ENCODE results near the gene SHISA2. TPM values are rescaled to one million over a fixed set of nuclear protein-coding genes. Genes with fewer than 3 reads are reported as not detected.

Gene SHISA2
- total RNA-seq, 6 experiments from 2014 or later, result not detected

DNA sequence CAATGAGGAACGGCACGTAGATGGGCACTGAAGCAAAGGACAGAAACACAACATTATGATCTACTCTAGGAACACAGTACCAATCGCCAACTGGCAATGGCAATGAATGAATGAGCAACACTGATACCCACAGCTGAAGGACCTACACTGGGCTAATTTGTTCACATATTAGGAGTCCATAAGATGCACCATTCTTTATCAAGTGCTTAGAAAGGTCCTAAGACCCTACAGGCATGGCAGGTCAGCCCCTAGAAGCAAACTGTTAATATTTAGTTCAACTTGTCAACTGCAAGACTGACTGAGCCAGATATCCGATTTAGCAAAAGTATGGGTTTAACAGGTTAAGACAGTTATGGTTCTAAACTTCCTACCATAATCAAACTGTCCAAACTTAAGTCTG lies 4.8 kb downstream of the SHISA2 start:
- TF ChIP-seq, protein P1, sequence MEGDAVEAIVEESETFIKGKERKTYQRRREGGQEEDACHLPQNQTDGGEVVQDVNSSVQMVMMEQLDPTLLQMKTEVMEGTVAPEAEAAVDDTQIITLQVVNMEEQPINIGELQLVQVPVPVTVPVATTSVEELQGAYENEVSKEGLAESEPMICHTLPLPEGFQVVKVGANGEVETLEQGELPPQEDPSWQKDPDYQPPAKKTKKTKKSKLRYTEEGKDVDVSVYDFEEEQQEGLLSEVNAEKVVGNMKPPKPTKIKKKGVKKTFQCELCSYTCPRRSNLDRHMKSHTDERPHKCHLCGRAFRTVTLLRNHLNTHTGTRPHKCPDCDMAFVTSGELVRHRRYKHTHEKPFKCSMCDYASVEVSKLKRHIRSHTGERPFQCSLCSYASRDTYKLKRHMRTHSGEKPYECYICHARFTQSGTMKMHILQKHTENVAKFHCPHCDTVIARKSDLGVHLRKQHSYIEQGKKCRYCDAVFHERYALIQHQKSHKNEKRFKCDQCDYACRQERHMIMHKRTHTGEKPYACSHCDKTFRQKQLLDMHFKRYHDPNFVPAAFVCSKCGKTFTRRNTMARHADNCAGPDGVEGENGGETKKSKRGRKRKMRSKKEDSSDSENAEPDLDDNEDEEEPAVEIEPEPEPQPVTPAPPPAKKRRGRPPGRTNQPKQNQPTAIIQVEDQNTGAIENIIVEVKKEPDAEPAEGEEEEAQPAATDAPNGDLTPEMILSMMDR (IDR thresholded peaks at IDR 0.05), result no peak
- DNase-seq, result no peak
- H3K4me3 Mint-ChIP-seq, result no peak overlapping the region
- H3K9me3 Mint-ChIP-seq, result no peaks in the 10 kb centered on the region
- no peaks in the 10 kb centered on the region for H3K4me1 Mint-ChIP-seq (ENCODE audit: low read depth)
- H3K27me3 Mint-ChIP-seq (ENCODE audit: insufficient read depth), result peaks cover 20% of the 10 kb centered on the region
- no peaks in the 10 kb centered on the region for H3K36me3 Mint-ChIP-seq (ENCODE audit: low read depth)
- H3K27ac Mint-ChIP-seq, result no peak overlapping the region

DNA sequence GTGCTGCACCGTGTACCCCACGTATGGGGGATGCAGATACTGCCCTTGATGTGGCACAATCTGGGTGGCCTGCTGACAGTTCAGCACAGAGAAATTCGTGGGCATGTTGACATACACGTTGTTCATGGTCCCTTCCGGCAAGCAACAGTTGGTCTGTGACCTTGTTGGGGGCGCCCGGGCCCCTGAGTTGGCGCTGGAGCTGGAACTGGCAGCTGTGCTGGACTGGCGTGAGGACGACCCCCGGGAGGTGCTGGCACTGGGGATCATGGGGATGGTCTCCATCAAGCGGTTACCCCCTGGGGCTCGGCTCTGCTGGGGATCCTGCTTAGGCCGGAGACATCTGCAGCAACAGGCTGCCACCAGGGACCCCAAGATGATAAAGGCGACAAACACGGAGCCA lies 5.2 kb downstream of the SHISA2 start:
- Mint-ChIP-seq H3K4me3 (no peak overlapping the region), H3K27me3 (ENCODE audit: insufficient read depth) (peaks cover 19% of the 10 kb centered on the region), H3K9me3 (no peaks in the 10 kb centered on the region), H3K36me3 (ENCODE audit: low read depth) (no peaks in the 10 kb centered on the region), H3K27ac (no peak overlapping the region), H3K4me1 (ENCODE audit: low read depth) (no peaks in the 10 kb centered on the region)
- no peak for DNase-seq
- TF ChIP-seq, protein P1 (IDR thresholded peaks at IDR 0.05), result no peak

DNA sequence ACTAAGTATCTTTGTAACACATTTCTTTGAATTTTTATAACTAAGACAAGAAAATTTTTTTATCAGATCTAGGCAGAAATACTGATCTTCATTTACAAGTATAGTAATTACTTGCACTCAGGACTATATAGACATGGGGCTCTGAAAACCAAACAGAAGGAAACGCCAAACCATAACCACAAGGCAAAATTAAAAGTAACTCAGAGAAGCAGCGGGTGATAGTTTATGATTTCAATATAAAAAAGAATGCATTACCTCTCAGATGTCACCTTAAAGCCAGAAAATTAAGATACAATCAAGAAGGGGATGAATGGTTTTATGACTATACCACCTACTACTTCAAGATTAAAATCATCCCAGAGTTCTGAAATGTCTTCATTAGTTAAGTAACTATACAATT lies 6.7 kb downstream of the SHISA2 start:
- H3K4me1 Mint-ChIP-seq (ENCODE audit: low read depth), result no peaks in the 10 kb centered on the region

DNA sequence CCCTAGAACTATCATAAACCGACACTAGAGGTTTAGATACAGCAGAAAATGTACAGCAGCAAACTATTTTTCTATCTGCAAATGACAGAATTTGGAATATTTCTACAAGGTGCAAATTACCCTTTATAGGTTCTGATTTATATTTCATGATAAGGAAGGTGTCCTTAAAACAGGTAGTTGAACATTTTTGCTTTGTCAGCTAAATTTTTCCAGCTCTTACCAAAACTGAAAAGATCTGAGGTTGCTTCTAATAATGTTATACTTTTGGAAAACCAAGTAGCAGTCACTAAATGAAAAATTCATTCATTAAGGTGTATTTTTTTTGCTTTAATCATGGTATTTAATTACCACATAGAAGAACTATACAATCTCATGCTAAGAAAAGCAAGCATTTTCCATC lies 9.0 kb downstream of the SHISA2 start:
- Mint-ChIP-seq H3K4me3 (no peak overlapping the region), H3K36me3 (ENCODE audit: low read depth) (no peaks in the 10 kb centered on the region), H3K4me1 (ENCODE audit: low read depth) (no peaks in the 10 kb centered on the region), H3K27me3 (ENCODE audit: insufficient read depth) (peaks cover 3% of the 10 kb centered on the region; the same call in 1 of the 2 replicates), H3K27ac (no peak overlapping the region), H3K9me3 (no peaks in the 10 kb centered on the region)
- TF ChIP-seq, protein P1 (IDR thresholded peaks at IDR 0.05), result no peak
- DNase-seq, result no peak

More for the DNA sequence above, 6.7 kb downstream of the SHISA2 start:
- Mint-ChIP-seq H3K4me3 (no peak overlapping the region), H3K9me3 (no peaks in the 10 kb centered on the region), H3K36me3 (ENCODE audit: low read depth) (no peaks in the 10 kb centered on the region), H3K27me3 (ENCODE audit: insufficient read depth) (peaks cover 17% of the 10 kb centered on the region), H3K27ac (no peak overlapping the region)
- DNase-seq, result no peak
- TF ChIP-seq, protein P1 (IDR thresholded peaks at IDR 0.05), result no peak

DNA sequence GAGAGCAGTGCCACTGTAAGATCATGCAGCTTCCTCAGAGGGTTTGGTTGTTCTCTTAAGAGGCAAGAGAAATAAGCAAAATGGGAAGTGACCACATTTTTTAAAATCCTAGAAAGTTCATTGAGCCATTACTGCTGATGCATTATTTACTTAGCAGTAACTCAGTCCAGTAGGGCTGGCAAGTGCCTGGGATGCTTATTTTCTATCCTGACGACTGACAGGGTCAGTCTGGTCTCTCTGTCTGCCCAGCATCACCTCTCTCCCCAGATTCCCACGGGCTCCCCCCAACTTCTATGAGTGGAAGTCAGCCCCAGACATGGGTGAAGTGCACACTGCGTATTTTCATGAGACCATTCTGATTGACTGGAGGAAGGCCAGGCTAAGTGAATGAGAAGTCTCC lies 10.4 kb downstream of the SHISA2 start:
- H3K36me3 Mint-ChIP-seq (ENCODE audit: low read depth), result no peaks in the 10 kb centered on the region
- H3K4me1 Mint-ChIP-seq (ENCODE audit: low read depth), result no peaks in the 10 kb centered on the region
- TF ChIP-seq, protein P1 (IDR thresholded peaks at IDR 0.05), result no peak
- peaks cover 3% of the 10 kb centered on the region; the same call in 1 of the 2 replicates for H3K27me3 Mint-ChIP-seq (ENCODE audit: insufficient read depth)
- no peak overlapping the region for H3K4me3 Mint-ChIP-seq
- H3K9me3 Mint-ChIP-seq, result no peaks in the 10 kb centered on the region
- no peak for DNase-seq
- no peak overlapping the region for H3K27ac Mint-ChIP-seq

Data from HFFc6 (cell line).